ENCODE measurements around the gene RCN1. TPM values are rescaled to one million over a fixed set of nuclear protein-coding genes. Genes with fewer than 3 reads are reported as not detected.

The RCN1 gene
- total RNA-seq, 4 donors from 2014 or later, result 20.3 to 40.0 (median 29.4) TPM

DNA sequence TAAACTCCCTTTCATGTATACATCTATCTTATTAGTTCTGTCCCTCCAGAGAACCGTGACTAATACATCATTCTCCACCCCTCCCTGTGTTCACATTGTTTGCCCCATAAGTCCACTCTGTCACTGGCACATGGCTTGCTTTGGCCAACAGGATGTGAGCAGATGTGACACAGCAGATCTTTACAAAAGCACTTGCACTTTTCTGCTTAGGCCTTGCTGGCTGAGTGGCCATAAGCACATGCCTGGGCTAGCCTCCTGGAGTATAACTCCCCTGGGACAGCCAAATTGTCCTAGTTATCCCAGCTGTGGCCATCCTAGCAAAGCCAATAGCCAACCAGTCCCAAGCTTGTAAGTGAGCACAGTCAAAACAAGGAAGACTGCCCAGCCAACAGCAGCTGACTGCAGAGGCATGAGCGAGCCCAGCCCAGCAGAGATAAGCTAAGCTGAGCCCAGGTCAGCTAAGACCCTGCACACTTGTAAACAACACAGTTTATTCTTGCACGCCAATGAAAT lies 9.7 kb upstream of the RCN1 start:
- WGBS, 2 donors, result 67 to 72% methylated on average over 3 of the region's 3 CpGs
- intact Hi-C loops (cut with DNase I; ENCODE audit: low total_unique reads), result no loop called here
- no peak overlapping the region for H3K4me3 ChIP-seq (ENCODE audit: low read depth, poor library complexity, severe bottlenecking)
- TF ChIP-seq, protein P1, sequence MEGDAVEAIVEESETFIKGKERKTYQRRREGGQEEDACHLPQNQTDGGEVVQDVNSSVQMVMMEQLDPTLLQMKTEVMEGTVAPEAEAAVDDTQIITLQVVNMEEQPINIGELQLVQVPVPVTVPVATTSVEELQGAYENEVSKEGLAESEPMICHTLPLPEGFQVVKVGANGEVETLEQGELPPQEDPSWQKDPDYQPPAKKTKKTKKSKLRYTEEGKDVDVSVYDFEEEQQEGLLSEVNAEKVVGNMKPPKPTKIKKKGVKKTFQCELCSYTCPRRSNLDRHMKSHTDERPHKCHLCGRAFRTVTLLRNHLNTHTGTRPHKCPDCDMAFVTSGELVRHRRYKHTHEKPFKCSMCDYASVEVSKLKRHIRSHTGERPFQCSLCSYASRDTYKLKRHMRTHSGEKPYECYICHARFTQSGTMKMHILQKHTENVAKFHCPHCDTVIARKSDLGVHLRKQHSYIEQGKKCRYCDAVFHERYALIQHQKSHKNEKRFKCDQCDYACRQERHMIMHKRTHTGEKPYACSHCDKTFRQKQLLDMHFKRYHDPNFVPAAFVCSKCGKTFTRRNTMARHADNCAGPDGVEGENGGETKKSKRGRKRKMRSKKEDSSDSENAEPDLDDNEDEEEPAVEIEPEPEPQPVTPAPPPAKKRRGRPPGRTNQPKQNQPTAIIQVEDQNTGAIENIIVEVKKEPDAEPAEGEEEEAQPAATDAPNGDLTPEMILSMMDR (IDR thresholded peaks at IDR 0.05), result no peak
- no peak for TF ChIP-seq POLR2A (IDR thresholded peaks at IDR 0.05)
- no peak for DNase-seq (ENCODE audit: low spot score in 2 of 2)

DNA sequence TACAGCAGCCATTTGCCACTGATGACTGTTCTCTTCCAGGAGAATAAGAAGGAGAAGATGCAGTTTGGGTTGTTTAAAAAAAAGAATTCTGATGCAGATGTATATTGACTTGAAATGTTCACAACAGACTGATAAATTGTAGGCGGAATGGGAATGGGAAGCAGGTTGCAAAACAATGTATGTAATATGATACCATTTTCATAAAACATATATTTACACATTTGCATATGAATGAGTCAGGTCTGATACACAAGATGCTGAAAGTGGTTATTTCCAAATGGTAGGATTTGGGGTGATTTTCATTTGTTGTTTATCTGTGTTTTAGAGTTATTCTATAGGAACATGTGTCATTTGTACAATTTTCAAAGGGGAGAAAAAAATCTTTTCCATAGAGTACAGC lies 9.0 kb upstream of the RCN1 start:
- intact Hi-C loops (cut with DNase I; ENCODE audit: low total_unique reads), result no loop called here
- no peak overlapping the region for H3K4me3 ChIP-seq (ENCODE audit: low read depth, poor library complexity, severe bottlenecking)
- TF ChIP-seq, protein P1 (IDR thresholded peaks at IDR 0.05), result no peak
- no peak for TF ChIP-seq POLR2A (IDR thresholded peaks at IDR 0.05)
- WGBS, 2 donors, result 93% methylated on average over 1 of the region's 1 CpG
- no peak for DNase-seq (ENCODE audit: low spot score in 2 of 2)

DNA sequence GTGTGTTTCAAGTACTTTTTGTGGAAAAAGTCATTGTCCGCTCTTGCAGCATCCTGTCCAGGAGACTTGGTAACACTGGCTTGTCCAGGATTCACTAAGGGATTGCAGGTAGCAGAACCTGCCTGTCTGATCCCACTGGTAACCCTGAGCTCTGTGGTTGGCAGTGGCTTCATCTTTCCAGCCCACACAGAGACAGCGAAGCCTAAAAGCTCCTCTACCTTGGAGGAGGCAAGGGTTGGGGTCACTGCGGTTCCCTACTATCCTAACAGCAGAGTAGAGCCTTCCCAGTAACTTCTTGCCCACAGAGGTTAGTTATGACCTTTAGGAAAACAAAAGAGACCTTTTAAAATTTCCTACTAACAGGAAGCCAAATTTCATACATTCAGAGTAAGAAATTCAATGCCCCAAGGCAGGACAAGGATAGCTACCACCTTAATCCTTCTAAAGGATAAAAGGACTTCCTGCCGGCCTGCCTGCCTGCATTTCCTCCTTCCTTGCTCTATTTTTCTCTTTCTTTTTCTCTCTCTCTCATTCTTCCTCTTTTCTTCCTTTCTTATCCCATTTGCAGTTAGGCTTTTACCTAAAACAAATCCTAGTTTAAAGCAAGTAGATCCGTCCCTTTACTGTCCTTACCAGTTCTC lies 8.4 kb upstream of the RCN1 start:
- DNase-seq (ENCODE audit: low spot score in 2 of 2), result no peak
- intact Hi-C loops (cut with DNase I; ENCODE audit: low total_unique reads), result no loop called here
- WGBS, 2 donors, result 70 to 80% methylated on average over 5 of the region's 5 CpGs
- no peak for TF ChIP-seq POLR2A (IDR thresholded peaks at IDR 0.05)
- TF ChIP-seq, protein P1 (IDR thresholded peaks at IDR 0.05), result no peak
- no peak overlapping the region for H3K4me3 ChIP-seq (ENCODE audit: low read depth, poor library complexity, severe bottlenecking)

DNA sequence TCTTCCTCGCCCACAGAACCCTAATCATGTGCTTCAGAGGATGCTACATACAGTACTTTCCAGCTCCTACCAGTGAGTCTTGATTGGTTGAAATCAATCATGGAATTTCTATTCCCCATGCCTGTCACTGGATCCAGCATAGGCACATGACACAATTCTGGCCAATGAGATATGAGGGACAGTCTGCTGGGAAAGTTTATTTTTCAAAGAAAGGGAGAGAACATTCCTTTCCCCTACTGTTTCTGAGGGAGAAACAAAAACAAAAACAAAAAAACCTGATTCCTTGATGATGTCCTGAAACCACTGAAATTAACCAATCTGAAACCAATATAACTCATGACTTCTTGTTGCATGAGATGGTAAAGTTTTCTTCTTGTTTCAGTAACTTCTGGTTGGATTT lies 3.3 kb upstream of the RCN1 start:
- intact Hi-C loops (cut with DNase I; ENCODE audit: low total_unique reads), result no loop called here
- no peak for TF ChIP-seq POLR2A (IDR thresholded peaks at IDR 0.05)
- TF ChIP-seq, protein P1 (IDR thresholded peaks at IDR 0.05), result no peak
- WGBS, 2 donors, result 74 to 83% methylated on average over 1 of the region's 1 CpG
- DNase-seq (ENCODE audit: low spot score in 2 of 2), result no peak
- H3K4me3 ChIP-seq (ENCODE audit: low read depth, poor library complexity, severe bottlenecking), result no peak overlapping the region

DNA sequence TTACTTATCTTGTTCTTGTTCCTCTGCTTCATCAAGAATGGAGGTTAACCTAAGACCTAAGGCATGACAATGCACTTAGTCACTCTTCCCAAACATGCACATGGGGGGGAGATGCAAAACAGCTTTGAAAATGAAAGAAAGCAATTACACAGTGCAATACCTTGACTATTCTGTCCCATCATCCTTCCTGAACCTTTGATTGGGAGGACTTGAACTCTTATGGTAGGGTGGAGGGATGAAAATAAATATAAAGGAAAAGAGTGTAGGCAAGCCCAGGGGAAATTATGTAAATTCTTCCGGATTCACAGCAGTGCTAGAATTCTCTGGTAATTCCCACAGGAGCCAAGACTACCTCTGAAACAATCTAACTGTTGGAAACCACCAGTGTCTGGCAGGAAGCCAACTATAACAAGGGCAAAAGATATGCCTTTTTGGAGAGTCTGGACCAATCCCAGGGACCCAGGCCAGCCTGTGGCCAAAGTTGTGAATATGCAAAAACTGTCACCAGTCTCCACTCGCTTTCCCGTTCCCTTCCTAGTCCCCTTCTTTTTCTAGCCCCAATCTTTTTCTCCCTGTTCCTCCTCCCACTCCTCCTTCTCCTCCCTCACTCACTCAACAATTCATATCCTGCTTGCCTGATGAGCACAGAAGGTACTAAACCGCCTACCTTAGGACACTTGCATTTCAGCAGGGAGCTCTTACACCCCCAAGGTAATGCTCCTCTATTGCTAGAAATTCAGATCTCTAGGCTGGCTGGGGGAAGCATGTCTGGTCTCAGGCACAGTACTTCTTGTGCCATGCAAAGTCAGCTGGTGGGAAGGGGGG lies 2.5 kb upstream of the RCN1 start:
- DNase-seq (ENCODE audit: low spot score in 2 of 2), result peak in 1 of 2 donors; percentile 18
- intact Hi-C loops (cut with DNase I; ENCODE audit: low total_unique reads), result no loop called here
- no peak overlapping the region for H3K4me3 ChIP-seq (ENCODE audit: low read depth, poor library complexity, severe bottlenecking)
- WGBS, 2 donors, result 29 to 35% methylated on average over 4 of the region's 4 CpGs
- no peak for TF ChIP-seq POLR2A (IDR thresholded peaks at IDR 0.05)
- TF ChIP-seq, protein P1 (IDR thresholded peaks at IDR 0.05), result no peak
